WI38 (cell line): ENCODE results near the gene DPM3.
A peak's percentile ranks its signal among the peaks of the same experiment; 100 is the strongest.

Experiments used
- H3K4me3 ChIP-seq: 2 replicates; pipeline ENCODE4 v1.5.1; 2011; ENCODE audit warnings: low read depth, mild to moderate bottlenecking, control low read depth, low read length
- TF ChIP-seq, protein P1 (sequence below): IDR thresholded peaks from 2 replicates; pipeline ENCODE4 v1.5.1; 2012; ENCODE audit warnings: low read depth, mild to moderate bottlenecking, control low read depth, low read length

DPM3 gene

DNA sequence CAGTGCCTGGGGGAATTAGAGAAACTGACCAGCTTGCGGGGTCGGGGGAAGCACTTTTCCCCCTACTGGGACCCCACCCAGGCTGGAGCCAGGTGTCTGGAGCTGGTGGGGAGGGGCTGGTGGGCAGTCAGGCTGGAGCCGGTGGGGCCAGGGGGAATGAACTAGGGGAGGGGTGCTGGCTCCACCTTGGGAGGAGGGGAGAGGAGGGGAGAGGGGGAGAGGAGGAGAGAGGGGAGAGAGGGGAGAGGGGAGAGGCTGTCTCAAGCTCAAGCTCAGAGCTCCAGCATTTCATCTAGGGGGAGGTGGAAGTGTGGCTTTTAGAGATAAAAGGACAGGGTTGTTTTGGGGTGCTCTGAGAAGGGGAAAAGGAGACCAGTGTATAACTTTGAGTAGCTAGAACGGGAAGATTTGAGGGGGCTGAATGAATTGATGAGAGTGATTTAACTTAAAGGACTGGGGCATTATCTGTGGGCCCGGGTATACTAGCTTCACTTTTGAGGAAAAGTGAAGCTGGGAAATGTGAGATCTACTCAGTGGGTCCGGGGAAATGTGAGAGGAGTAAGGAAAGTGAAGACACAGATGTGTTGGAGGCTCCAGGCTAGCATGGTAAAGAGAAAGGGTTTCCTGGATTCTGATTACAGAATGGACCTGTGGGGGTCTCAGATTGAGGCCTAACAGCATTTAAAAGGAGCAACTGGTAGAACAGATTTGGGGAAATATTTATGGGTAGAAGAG is 9.9 kb downstream of the DPM3 start:
- no peak overlapping the region for H3K4me3 ChIP-seq
- TF ChIP-seq, protein P1, sequence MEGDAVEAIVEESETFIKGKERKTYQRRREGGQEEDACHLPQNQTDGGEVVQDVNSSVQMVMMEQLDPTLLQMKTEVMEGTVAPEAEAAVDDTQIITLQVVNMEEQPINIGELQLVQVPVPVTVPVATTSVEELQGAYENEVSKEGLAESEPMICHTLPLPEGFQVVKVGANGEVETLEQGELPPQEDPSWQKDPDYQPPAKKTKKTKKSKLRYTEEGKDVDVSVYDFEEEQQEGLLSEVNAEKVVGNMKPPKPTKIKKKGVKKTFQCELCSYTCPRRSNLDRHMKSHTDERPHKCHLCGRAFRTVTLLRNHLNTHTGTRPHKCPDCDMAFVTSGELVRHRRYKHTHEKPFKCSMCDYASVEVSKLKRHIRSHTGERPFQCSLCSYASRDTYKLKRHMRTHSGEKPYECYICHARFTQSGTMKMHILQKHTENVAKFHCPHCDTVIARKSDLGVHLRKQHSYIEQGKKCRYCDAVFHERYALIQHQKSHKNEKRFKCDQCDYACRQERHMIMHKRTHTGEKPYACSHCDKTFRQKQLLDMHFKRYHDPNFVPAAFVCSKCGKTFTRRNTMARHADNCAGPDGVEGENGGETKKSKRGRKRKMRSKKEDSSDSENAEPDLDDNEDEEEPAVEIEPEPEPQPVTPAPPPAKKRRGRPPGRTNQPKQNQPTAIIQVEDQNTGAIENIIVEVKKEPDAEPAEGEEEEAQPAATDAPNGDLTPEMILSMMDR, result no peak

DNA sequence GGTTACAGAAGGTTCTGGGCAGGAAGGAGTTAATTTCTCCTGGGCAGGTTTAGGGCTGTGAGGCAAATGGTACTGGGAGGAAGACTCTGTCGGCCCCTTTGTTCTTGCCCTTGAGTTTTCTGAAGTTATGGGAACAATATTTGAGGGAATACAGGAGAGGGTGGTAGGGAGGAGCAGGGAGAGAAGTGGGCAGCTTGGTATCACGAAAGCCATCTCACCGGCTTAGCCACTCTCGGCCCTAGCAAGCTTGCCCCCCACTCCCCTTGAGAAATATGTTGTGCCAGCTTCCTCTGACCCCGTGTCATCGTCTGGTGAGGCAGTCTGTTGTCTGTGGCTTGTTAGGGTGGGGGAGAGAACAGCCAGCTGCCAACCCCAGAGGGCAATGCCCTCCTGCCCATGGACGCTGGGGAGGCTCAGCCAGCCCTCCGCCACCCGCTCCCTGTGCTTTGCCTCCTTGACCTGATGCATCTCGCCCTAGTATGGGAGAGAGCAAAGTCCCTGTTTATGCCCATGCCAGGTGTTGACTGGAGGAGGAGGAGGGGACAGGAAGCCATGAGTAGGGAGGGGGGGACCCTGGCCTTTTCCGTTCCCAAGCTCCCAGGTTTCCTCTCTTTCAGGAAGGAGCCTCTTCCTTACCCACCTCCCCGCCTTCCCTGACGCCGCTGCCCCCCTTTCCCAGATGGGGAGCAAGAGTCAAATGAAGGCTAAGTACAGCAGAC is 11.4 kb downstream of the DPM3 start:
- H3K4me3 ChIP-seq, result no peak overlapping the region
- TF ChIP-seq, protein P1, result no peak

DNA sequence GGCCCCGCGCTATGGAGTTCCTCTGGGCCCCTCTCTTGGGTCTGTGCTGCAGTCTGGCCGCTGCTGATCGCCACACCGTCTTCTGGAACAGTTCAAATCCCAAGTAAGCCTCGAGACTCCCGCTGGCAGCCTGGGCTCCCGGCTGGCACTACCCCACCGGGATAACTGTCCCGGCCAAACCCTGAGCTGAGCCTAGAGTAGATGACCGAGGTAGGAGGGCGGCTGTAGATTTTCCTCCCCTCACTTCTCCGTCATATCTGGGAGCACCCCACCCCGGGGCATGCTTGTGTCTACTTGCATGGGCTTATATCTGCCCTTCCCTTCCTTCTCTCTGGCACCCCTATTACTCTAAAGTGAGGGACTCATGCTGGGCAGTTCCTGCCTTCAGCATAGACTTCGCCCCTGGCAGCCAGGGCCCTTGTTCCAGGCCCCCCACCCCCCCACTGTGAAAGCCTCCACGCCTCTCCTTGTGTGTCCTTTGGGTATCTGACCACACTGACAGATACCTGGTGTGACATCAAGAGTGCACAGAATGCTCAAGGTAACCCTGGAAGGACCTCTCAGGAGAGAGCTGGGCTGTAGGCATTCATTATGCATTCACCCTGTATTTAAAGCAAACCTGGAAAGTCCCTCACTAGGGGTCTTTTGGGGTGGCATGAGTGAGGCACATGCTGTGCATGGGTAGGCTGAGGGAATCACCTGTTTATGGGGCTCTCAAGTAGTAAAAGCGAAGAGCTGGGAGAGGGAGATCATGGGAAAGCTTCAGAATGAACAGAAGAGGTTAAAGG is 12.2 kb downstream of the DPM3 start:
- peak overlapping the region; percentile 50 for H3K4me3 ChIP-seq

DNA sequence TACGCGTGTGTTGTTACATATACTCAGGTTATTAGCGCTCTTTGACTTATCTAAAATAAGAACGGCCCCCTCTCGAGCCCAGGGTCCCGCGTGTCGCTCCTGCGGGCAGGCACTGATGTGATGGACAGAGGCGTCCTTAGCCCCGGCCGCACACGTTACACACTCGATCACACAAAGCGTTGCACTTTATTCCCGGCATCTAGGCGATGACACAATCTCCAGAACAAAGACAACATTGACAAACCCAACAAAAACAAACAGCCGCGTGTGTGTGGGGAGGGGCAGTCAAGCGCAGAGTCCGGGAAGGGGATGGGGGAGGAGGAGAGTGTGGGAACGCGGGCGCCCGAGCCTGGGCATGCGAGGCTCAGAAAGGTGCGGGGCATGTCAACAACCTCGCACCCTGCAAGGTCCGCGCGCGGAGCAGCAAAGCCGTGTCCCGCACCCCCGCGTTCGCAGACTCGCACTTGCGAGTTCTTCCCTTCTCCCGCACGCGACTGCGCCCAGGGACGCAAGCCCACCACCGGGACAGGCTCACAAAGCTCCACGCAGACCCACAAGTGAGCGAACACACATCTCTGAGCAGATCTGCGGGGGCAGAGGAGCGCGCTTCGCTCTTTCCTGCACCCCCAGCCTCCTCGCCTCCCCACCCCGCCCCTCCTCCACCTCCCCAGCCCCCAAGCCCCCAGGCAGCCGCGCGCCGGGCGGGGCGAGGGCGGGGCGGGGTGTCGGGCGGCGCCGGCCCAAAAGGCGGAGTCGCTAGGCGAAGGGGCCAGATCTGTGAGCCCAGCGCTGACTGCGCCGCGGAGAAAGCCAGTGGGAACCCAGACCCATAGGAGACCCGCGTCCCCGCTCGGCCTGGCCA is 13.0 kb downstream of the DPM3 start, which contains the start of gene EFNA1:
Gene EFNA1 (plus strand): TSS at position 772 of the 862 bp plus-strand sequence. CDS start 102 bp downstream, outside the sequence.
- TF ChIP-seq, protein P1, result no peak

More for the DNA sequence above, 12.2 kb downstream of the DPM3 start:
- TF ChIP-seq, protein P1, result no peak

DNA sequence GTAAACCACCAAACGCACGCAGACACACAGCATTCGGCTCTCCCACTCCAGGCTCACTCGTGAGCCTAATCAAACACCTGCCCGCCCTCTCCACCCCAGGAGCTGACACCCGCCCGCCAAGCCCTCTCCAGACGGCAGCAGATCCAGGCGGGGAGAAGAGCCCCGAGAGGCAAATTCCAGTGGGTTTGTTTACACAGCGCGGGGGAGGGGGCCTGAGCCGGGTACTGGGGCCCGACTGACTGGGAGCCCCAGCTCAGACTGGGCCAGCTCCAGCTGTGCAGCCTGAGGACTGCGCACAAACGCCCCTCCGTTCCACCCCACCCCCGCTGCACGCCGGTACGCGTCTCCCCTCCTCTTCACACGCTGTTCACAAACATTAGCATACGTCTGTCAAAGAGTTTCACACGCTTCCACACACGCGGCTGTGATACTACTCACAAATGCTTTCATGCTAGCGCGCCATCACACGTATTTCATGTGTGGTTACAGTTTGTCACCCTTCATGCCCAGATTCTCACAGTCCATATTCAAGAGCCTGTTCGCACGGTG is 13.7 kb downstream of the DPM3 start:
- TF ChIP-seq, protein P1, result no peak
- peak overlapping the region; percentile 50 for H3K4me3 ChIP-seq

More for the DNA sequence above, 13.0 kb downstream of the DPM3 start, which contains the start of gene EFNA1:
- peak within 1 kb of the TSS; percentile 50 for H3K4me3 ChIP-seq

DNA sequence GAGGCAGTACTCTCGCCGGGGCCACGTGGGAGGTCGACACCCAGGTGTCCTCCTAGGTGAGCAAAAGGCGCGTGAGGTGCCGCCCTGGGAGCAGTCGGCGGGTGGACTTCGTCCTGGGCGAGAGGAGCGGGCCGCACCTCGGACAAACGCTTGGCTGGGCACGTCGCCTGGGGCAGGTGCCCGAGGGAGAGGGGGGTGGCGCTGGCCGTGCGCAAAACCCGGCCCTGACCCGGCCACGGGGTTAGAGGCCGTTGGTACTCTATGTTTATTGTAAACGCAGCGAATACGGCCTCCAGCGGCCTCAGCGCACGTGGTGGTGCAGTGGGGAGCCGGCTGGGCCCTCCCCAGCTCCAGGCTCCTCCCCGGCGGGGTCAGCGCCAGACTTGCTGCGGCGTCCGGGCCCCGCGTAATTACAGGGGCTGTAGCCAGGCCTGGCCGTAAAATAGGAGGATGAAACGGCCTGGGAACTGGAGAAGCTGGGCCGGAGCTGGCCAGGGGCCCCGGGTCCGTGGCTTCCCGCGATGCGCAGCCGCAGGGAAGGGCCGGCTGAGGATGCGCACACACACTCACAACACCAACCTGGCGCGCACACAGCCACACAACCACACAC is 14.3 kb downstream of the DPM3 start:
- TF ChIP-seq, protein P1, result no peak
- no peak overlapping the region for H3K4me3 ChIP-seq
